Inflammatory macrophage treated with lipopolysaccharide for 4 hours (primary cell): Measurements from ENCODE around the gene PDXDC1.
"Not testable (repeated sequence)": the region's sequence is repeated elsewhere in the genome, so short reads cannot be mapped to it uniquely, and the experiment has no call there.

Source experiments
- DNase-seq: peaks from one replicate; pipeline ENCODE4 v3.0.0-alpha.2; 2020

PDXDC1 gene

GRCh38 chr16:15041271-15042004 is 66.6 kb downstream of the PDXDC1 start:
- peak; percentile 85 for DNase-seq

- no peak for DNase-seq
Observed at GRCh38 chr16:15043344-15043743, 68.5 kb downstream of the PDXDC1 start.

GRCh38 chr16:15044286-15044685 is 69.5 kb downstream of the PDXDC1 start:
- no peak for DNase-seq

GRCh38 chr16:15045270-15045669 is 70.4 kb downstream of the PDXDC1 start:
- DNase-seq: not testable (repeated sequence)

- DNase-seq: no peak
Observed at GRCh38 chr16:15046692-15047376, 72.0 kb downstream of the PDXDC1 start.

GRCh38 chr16:15049581-15050180 is 74.9 kb downstream of the PDXDC1 start:
- no peak for DNase-seq

GRCh38 chr16:15050440-15050839 is 75.6 kb downstream of the PDXDC1 start:
- not testable (repeated sequence) for DNase-seq

- no peak for DNase-seq
Observed at GRCh38 chr16:15051387-15051951, 76.6 kb downstream of the PDXDC1 start.

GRCh38 chr16:15052747-15053476 is 78.1 kb downstream of the PDXDC1 start:
- peak; percentile 84 for DNase-seq

- no peak for DNase-seq
Observed at GRCh38 chr16:15053904-15054303, 79.1 kb downstream of the PDXDC1 start.

GRCh38 chr16:15054357-15055140 is 79.7 kb downstream of the PDXDC1 start:
- no peak for DNase-seq

GRCh38 chr16:15055141-15056053 is 80.6 kb downstream of the PDXDC1 start:
- peak; percentile 51 for DNase-seq

GRCh38 chr16:15057681-15058417 is 83.0 kb downstream of the PDXDC1 start:
- no peak for DNase-seq

- no peak for DNase-seq
Observed at GRCh38 chr16:15059324-15059723, 84.5 kb downstream of the PDXDC1 start.

GRCh38 chr16:15062085-15062810 is 87.4 kb downstream of the PDXDC1 start:
- DNase-seq: peak; percentile 11

GRCh38 chr16:15065961-15066360 is 91.1 kb downstream of the PDXDC1 start:
- not testable (repeated sequence) for DNase-seq

GRCh38 chr16:15066690-15067089 is 91.9 kb downstream of the PDXDC1 start:
- DNase-seq: not testable (repeated sequence)

GRCh38 chr16:15071013-15071412 is 96.2 kb downstream of the PDXDC1 start:
- not testable (repeated sequence) for DNase-seq
